GM21529 (cell line): Measurements from ENCODE around the gene NFIA.
"Not testable (repeated sequence)": the region's sequence is repeated elsewhere in the genome, so short reads cannot be mapped to it uniquely, and the experiment has no call there.

Experiments
- ATAC-seq: cut with Tn5 transposase; IDR thresholded peaks from one replicate; pipeline ENCODE4 v1.9.1; 2021; ENCODE audit not compliant: unreplicated experiment

NFIA gene

GRCh38 chr1:61124696-61125095 lies 42.3 kb downstream of the NFIA start:
- ATAC-seq: no peak

DNA sequence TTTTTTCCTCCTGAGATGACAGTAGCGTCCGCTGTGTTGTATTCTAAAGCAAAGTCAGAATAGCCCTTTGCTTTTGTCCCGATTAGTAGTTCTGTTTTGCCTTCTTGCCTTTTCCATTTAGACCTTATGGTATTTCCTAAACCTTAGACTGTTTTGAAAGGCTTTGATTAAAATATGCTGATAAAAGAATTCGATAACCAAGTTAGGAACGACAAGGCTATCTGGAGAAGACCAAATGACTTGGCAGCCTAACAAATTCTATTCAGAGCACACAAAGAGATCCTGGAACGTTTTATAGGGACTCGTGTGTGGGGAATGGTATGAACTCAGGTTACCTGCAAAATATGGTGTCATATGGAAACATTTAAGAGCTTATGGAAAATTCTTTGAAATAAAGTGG lies 42.9 kb downstream of the NFIA start:
- ATAC-seq: no peak

GRCh38 chr1:61125895-61126294 lies 43.5 kb downstream of the NFIA start:
- ATAC-seq: no peak

- not testable (repeated sequence) for ATAC-seq
Observed at GRCh38 chr1:61126843-61127242, 44.5 kb downstream of the NFIA start.

GRCh38 chr1:61130338-61131000 lies 48.1 kb downstream of the NFIA start:
- no peak for ATAC-seq

GRCh38 chr1:61131248-61131647 lies 48.9 kb downstream of the NFIA start:
- ATAC-seq: no peak

DNA sequence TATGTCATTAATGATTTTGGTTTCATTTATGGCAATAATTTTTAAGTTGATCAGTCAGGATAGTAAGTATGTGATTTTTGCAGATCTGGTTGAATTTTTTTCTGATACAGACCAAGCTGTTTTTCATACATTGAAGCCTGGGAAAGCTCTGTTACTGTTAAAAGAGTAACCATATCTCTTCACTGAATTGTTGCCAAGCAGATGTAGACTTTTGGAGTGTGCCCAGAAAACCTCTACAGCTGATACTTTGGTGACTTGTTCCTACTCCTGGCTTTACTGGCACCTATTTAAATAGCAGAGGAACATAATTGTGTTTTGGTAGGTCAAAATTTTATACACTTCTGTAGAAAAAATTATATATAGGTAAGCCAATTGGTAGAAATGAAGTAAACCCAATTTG lies 49.4 kb downstream of the NFIA start:
- no peak for ATAC-seq

- no peak for ATAC-seq
Observed at GRCh38 chr1:61132176-61132638, 49.8 kb downstream of the NFIA start.

- ATAC-seq: no peak
Observed at GRCh38 chr1:61132645-61133334, 50.4 kb downstream of the NFIA start.

GRCh38 chr1:61133335-61134019 lies 51.1 kb downstream of the NFIA start:
- ATAC-seq: no peak

DNA sequence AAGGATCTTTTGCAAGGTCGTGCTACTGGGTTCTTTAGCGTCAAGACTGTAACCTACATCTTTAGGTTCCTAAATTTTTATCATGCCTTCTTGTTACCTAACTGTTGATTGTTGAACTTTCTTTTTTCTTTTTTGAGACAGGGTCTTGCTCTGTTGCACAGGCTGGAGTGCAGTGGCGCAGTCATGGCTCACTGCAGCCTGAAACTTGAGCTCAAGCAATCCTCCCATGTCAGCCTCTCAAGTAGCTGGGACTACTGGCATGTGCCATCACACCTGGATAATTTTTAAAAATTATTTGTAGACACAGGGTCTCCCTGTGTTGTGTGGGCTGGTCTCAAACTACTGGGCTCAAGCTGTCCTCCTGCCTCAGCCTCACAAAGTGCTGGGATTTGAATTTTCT lies 52.9 kb downstream of the NFIA start:
- ATAC-seq: no peak

- no peak for ATAC-seq
Observed at GRCh38 chr1:61138305-61138704, 55.9 kb downstream of the NFIA start.

- no peak for ATAC-seq
Observed at GRCh38 chr1:61138921-61139774, 56.8 kb downstream of the NFIA start.

- ATAC-seq: no peak
Observed at GRCh38 chr1:61139775-61140549, 57.6 kb downstream of the NFIA start.

- ATAC-seq: no peak
Observed at GRCh38 chr1:61140778-61141177, 58.4 kb downstream of the NFIA start.

DNA sequence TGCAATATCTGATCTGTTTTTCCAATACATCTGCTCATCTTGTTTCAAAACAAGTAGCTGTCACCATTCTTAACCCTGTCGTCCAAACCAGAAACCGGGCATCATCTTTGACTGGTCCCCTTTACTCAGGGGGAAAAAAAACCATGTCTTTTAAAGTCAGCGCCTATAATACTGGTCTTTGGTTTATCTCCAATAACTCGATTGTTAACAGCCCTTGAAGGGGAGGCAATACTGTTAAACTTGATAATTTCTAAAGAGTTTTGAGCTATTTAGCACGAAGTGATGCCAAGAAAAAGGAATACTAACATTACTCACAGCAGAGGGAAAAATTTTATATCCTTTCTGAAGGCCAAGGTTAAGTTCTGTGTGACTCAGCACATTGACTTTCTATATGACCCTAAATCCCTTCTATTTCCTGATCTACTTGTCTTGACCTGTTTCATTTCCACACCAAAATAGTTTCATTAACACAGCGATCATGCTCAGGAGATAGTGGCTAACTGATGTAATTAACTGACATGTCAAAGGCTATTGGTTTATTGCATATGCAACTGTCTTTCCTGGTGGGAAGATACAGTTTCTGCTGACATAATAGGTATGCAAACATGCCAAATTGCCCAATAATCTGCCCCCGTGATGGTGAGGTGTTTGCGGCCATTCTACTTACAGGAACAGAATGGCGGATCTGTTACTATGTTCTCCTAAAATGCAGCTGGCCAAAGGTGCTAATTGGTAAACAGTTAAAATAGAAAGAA lies 59.1 kb downstream of the NFIA start:
- no peak for ATAC-seq

GRCh38 chr1:61142043-61142440 lies 59.7 kb downstream of the NFIA start:
- no peak for ATAC-seq

GRCh38 chr1:61142726-61143500 lies 60.6 kb downstream of the NFIA start:
- ATAC-seq: no peak

- ATAC-seq: no peak
Observed at GRCh38 chr1:61143821-61144424, 61.6 kb downstream of the NFIA start.
